CD4-positive, alpha-beta T cell treated with Interleukin-17A for 4 hours (primary cell): ENCODE results near the gene EMID1.
"Not testable (repeated sequence)": the region's sequence is repeated elsewhere in the genome, so short reads cannot be mapped to it uniquely, and the experiment has no call there.

Experiments used
- DNase-seq: peaks from one replicate; pipeline ENCODE4 v3.0.0-alpha.2; 2020; ENCODE audit warnings: mixed read lengths

Gene EMID1

GRCh38 chr22:29211466-29211865, 5.8 kb downstream of the EMID1 start:
- no peak for DNase-seq

GRCh38 chr22:29212743-29213142, 7.0 kb downstream of the EMID1 start:
- no peak for DNase-seq

DNA sequence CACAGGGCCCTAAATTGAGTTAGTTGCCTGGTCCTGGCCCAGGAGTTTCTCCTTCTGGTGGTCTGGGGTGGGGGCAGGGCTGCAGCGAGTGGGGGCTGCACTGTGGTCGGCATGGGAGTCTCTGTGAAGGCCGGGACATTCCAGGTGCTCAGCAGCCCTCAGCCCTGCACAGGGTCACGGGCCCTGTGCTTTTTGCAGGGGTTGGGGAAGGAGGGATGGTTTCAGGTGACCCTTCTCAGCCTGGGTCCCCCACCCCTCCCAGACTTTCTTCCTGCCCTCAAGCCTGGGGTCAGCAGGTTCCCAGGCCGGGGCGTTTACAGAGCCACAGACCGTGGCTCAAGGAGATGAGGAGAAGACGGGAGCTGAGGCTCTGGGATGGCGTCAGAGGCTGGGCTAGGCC, 7.8 kb downstream of the EMID1 start:
- no peak for DNase-seq

GRCh38 chr22:29214232-29214631, 8.5 kb downstream of the EMID1 start:
- no peak for DNase-seq

- DNase-seq: no peak
Observed at GRCh38 chr22:29215012-29215860, 9.5 kb downstream of the EMID1 start.

- DNase-seq: no peak
Observed at GRCh38 chr22:29216011-29216872, 10.5 kb downstream of the EMID1 start.

DNA sequence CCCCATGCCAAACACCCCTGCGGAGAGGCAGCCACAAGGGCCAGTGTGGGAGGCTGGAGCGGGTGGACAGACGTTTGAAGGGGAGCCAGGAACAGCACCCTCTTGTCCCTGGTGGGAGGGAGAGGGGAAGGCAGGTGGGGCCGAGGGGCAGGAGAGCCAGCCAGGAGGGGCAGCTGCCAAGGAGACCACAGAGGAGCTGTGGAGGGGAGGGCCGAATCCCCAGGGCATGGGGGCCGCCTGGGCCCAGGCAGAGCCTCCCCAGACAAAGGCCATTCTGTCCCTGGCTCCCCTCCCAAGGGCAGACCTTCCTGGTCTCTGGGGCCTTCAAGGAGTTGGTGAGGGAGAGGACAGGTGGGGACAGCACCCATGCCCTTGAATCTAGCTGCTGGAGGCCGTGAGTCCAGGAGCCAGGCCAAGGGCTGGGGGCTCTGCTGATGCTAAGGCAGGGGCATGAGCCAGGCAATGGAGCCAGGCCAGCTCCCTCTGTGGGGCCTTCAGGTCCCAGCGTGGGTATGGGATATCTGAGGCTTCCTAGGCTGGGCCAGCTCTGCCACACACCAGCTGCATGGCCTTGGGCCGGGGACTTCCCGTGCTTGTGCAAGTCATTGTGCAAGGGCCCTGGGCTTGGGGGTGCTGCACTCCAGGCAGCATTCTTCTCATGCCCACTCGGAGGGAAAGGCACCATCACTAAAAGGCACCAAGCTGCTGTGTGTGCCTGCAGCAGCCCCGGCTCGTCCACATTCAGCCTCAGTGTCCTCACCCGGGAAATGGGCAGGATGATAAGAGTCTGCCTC, 11.4 kb downstream of the EMID1 start:
- DNase-seq: no peak

DNA sequence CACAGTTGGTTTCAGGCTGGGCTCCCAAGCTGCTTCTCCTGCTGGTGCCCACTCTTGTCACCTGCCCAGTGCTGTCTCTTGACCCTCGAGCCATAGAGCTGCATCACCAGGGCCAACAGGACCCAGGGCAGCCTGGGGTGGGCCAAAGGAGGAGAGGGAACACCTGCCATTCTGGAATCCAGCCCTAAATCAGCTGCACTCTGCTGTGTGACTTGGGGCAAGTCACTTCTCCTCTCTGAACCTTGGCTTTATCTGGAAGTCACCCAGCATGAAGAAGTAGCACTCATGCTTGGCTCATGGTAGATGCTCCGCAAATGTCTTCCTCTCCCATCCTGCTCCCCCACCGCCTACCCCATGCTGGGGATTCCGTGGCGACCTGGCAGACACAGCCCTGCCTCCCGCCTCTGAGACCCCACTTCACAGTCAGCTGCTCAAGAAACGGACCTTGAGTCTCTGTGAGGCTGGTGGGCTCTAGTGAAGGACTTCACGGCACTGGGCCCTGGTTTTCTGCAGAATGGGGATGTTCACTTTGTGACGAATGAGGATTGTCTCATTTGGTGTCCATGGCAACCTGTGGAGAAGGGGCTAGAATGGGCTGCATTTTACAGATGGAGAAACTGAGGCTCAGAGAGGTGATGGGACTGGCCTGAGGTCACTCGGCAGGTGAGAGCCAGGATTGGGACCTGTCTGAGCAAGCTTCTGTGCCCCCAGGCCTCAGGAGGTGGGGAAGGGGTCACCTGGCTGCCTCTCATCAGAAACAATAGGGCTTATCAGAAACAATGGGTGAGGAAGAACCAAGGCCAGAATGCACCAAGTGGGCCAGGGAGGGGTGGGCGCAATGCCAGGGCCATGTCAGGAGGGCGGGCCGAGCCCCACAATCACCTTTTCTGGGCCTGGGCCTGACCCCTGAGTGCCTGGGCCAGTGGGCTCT, 12.4 kb downstream of the EMID1 start:
- no peak for DNase-seq

- no peak for DNase-seq
Observed at GRCh38 chr22:29218758-29219408, 13.2 kb downstream of the EMID1 start.

DNA sequence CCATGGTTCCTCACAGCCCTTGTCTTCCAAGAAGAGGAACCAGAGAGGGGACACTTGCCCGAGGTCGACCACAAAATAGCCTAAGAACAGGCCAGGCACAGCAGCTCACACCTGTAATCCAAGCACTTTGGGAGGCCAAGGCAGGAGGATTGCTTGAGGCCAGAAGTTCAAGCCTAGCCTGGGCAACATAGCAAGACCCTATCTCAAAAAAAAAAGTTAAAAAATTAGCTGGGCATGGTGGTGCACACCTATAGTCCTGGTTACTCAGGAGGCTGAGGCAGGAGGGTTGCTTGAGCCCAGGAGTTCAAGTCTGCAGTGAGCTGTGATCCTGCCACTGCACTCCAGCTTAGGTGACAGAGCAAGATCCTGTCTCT, 13.7 kb downstream of the EMID1 start:
- not testable (repeated sequence) for DNase-seq

- no peak for DNase-seq
Observed at GRCh38 chr22:29219881-29220670, 14.4 kb downstream of the EMID1 start.

DNA sequence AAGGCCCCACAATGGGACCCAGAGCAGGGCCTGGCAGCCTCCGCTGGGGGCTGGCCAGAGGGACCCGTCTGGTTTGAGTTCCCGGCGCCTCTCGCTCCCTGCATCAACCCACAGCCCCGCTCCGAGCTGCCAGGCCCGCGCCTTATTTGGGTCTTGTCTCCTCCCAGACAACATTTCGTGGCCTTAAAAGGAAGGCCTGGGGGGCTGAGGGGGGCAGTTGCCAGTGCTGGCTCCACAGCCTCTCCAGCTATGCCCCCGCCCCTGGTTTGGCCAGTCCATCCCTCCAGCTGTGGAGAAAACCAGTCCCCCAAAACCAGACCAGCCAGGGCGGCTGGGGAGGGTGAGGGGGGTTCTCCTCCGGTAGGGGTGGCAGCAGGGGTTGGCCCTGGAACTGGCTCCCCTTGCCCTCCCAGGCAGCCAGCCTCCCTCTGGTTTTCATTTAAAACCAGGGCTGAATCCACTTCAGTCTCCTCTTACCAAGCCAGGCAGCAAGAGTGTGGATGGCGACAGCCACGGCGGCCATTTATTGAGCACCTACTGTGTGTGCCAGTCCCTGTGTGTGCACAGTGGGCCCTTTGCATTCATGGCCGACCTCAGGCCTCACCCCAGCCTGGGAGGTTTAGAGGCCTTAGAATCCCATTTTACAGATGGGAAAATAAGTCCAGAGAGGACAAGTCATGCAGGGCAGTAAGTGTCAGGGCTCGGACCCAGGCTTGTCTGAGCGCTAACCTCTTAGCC, 18.6 kb downstream of the EMID1 start:
- DNase-seq: no peak

DNA sequence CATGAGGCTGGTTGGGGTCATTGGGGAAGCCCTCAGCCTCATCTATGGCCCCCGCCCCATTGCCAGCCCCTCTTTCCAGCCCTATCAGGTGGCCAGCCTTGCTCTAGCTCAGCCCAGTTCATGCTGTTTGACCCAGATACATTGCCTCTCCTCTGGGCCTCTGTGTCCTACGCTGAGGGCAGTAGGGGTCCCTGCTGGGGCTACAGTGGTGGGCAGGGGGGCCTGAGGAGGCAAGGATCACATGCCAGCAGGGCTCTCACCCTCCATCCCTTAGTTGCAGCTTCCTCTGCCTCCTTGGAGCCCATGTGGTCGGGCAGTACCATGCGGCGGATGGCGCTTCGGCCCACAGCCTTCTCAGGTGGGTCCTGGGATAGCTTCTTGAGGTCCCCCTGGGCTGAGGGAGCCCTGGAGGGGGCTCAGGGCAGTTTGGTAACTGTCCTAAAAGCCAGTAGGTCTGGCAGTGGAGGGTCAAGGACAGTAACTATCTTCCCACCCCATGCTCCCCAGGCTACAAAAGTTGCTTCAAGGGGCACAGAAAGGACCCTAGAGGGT, 19.2 kb downstream of the EMID1 start:
- DNase-seq: no peak

- DNase-seq: no peak
Observed at GRCh38 chr22:29225422-29226090, 19.9 kb downstream of the EMID1 start.

DNA sequence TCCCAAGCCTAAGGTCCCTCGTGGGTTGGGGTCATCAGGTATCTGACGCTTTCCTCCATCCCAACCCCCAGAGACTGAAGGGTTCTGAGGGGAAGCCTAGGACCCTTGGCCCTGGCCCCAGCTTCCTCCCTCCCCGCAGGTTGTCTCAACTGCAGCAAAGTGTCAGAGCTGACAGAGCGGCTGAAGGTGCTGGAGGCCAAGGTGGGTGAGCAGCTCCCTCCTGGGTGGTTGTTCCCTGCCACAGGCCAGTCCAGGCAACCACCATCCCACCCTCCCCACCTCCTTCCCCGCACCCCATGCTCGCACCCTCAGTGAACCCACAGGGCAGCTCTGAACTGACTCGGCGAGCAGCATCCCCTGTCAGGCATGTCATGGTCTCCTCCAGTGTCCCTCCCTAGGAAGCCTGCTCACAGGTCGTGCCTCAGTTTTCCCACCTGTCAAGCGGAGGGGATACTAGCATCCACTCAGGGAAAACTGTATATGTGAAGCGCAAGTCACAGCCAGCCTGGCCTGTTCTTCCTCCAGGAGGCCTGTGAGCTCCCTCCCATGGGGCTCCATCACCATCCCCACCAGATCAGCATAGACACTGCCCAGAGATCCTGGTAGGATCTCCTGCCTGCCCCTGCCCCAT, 20.8 kb downstream of the EMID1 start:
- DNase-seq: no peak

DNA sequence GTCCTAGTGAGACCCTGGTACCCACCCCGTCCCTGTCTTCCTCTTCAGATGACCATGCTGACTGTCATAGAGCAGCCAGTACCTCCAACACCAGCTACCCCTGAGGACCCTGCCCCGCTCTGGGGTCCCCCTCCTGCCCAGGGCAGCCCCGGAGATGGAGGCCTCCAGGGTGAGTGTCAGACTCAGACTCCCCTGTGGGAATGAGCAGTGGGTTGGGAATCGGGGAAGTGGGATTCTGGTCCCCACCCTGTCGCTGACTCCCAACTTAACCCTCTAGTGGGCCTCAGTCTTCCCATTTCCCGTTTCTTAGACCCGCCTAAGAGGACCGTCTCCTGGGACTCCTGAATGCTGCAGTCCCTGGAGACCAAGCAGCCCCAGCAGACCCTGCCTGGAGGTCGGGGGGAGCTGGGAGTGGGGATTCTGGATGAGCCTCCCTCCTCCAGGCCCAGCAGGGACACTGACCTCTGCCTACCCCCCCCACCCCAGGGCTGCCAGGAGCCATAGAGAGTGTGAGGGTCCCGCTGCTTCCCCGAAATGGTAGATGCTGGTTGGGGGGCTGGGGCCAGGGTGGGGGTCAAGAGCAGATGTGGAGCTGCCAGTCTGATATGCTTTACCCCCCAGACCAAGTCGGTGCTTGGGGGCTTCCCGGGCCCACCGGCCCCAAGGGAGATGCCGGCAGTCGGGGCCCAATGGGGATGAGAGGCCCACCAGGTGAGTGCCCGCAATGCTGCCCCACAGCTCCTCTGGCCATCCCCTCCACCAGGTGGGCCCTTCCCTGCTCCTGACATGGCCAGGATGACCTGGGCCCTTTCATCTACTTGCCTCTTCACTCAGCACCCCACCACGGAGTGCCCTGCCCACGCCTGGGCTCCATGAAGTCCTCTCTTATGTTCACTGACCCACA, 25.5 kb downstream of the EMID1 start:
- DNase-seq: no peak
